Effector CD8-positive, alpha-beta T cell (primary cell): ENCODE data around the gene FNIP2.

Experiments used
- DNase-seq: peaks from one replicate; lab custom pipeline; 2025; lab: John Stamatoyannopoulos, UW

FNIP2 gene

GRCh38 chr4:158837527-158838141, 68.8 kb downstream of the FNIP2 start:
- DNase-seq, result no peak

GRCh38 chr4:158840131-158840530, 71.3 kb downstream of the FNIP2 start:
- no peak for DNase-seq

GRCh38 chr4:158841540-158841939, 72.7 kb downstream of the FNIP2 start:
- no peak for DNase-seq

- no peak for DNase-seq
These were observed 76.7 kb downstream of the FNIP2 start for GRCh38 chr4:158845311-158846041.

- DNase-seq, result no peak
These were observed 78.7 kb downstream of the FNIP2 start for GRCh38 chr4:158847535-158847934.

- DNase-seq, result no peak
These were observed 80.9 kb downstream of the FNIP2 start for GRCh38 chr4:158849681-158850080.

GRCh38 chr4:158850371-158850770, 81.5 kb downstream of the FNIP2 start:
- no peak for DNase-seq

- no peak for DNase-seq
These were observed 82.2 kb downstream of the FNIP2 start for GRCh38 chr4:158850800-158851644.

GRCh38 chr4:158854236-158854635, 85.4 kb downstream of the FNIP2 start:
- DNase-seq, result no peak

GRCh38 chr4:158856852-158857251, 88.0 kb downstream of the FNIP2 start:
- no peak for DNase-seq

GRCh38 chr4:158857951-158858350, 89.1 kb downstream of the FNIP2 start:
- DNase-seq, result no peak

GRCh38 chr4:158858410-158859199, 89.8 kb downstream of the FNIP2 start:
- no peak for DNase-seq

GRCh38 chr4:158859661-158860060, 90.8 kb downstream of the FNIP2 start:
- DNase-seq, result no peak

- no peak for DNase-seq
These were observed 92.0 kb downstream of the FNIP2 start for GRCh38 chr4:158860856-158861255.

- DNase-seq, result no peak
These were observed 92.5 kb downstream of the FNIP2 start for GRCh38 chr4:158861281-158861680.

- DNase-seq, result no peak
These were observed 92.9 kb downstream of the FNIP2 start for GRCh38 chr4:158861766-158862165.

- no peak for DNase-seq
These were observed 94.5 kb downstream of the FNIP2 start for GRCh38 chr4:158863296-158863695.

GRCh38 chr4:158865520-158866177, 96.8 kb downstream of the FNIP2 start:
- DNase-seq, result no peak

GRCh38 chr4:158869001-158869400, 100.2 kb downstream of the FNIP2 start:
- no peak for DNase-seq

GRCh38 chr4:158869761-158870160, 100.9 kb downstream of the FNIP2 start:
- no peak for DNase-seq

- DNase-seq, result no peak
These were observed 101.4 kb downstream of the FNIP2 start for GRCh38 chr4:158870282-158870625.
